Omental fat pad (tissue), 4 donors: ENCODE results near the gene C1QTNF5. TPM values are rescaled to one million over a fixed set of nuclear protein-coding genes. Genes with fewer than 3 reads are reported as not detected.
A peak's percentile ranks its signal among the peaks of the same experiment; 100 is the strongest.

ENCODE experiments used
- ATAC-seq: fragments of 150-250 bp; one replicate; pipeline ENCODE4 v1.9.1; 2016; ENCODE audit warnings: mild to moderate bottlenecking, moderate library complexity; ENCODE audit not compliant: low FRiP score
- DNase-seq: peaks from one replicate; pipeline ENCODE4 v3.0.0-alpha.2; 2019; ENCODE audit warnings: low spot score
- CTCF ChIP-seq, 3 donors: fragments of 450-650 bp; IDR thresholded peaks; one replicate each; pipeline ENCODE4 v1.5.1; 2016 to 2017; ENCODE audit warnings: antibody characterized with exemption in 3 of 3, mild to moderate bottlenecking in 3 of 3, moderate library complexity in 2 of 3
- total RNA-seq, 4 donors: library from RNA; depleted of rRNA; stranded (reverse); fragments of >200 nt; gene quantifications; one replicate each; pipeline ENCODE4 v1.1.0, GENCODE V29; 2016

Gene C1QTNF5
- total RNA-seq, 4 donors from 2014 or later, result 18.0 to 74.2 (median 35.5) TPM

- no peak for TF ChIP-seq CTCF (IDR thresholded peaks at IDR 0.05)
- DNase-seq (no peak), ATAC-seq (no peak)
Observed at GRCh38 chr11:119309411-119309810, 31.3 kb downstream of the C1QTNF5 start.

DNA sequence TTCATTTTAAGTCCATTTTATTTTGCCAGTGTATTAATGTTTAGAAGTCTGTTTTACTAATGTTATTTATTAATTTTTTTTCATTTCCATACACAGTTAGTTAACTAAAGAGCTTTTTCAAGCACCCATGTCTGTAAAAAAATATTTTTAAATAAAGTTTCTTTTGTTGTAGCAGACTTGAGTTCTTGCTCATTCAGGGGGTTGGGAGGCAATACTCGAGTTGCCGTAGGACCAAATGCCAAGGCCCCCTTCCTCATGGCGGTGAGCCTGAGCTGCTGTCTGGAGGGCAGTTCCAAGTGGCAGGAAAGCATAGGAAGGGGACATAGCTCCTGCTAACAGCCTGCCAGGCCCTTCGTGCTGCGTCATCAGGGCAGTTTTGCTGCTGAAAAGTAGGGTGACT is 32.7 kb downstream of the C1QTNF5 start:
- DNase-seq (no peak), ATAC-seq (no peak)
- no peak for TF ChIP-seq CTCF (IDR thresholded peaks at IDR 0.05)

DNA sequence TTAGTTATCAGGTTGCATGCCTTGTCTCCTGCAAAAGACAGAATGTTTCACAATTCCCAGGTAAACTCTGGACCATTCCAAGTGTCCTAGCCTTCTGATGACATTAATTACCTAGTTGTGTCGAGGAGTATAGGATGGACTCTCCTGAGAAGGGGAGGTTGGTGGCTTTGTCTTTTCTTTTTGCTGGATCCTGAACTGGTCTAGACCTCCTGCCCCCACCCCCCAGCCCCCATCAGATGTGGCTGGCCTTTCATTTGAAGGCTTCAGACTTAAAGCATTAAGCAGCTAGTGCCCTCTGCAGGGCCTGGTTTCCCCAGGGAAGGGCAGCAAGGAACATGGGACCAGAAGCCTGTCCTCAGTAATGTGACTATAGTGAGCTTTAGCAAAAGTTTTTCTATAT is 33.5 kb downstream of the C1QTNF5 start:
- ATAC-seq, result no peak
- no peak for DNase-seq
- no peak for TF ChIP-seq CTCF (IDR thresholded peaks at IDR 0.05)

GRCh38 chr11:119306373-119306890 is 34.3 kb downstream of the C1QTNF5 start:
- TF ChIP-seq CTCF (IDR thresholded peaks at IDR 0.05), result no peak
- ATAC-seq (peak; percentile 52), DNase-seq (no peak)

- no peak for TF ChIP-seq CTCF (IDR thresholded peaks at IDR 0.05)
- ATAC-seq (peak; percentile 17), DNase-seq (no peak)
Observed at GRCh38 chr11:119305556-119306372, 34.9 kb downstream of the C1QTNF5 start.

DNA sequence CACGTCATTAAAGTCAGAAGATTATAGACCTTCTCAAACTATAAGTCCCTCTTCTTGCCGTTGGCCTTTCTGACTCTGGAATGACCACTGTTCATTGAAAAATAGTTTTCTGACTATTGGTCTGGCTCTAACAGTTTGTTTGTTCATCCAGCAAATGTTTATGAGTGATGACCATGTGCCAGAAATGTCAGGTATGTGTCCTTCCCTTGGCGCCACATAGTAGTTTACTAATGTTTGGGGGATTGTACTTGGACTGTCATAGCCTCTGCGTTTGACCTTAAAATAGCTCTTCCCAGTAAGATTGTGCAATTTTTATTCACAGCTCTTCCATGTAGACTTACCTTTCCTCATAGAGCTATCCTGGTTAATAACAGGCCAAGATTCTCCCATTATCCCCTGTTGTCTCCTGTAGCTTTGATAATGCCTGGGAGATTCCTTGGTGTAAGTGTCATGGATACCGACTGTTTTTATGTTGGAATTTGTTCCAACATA is 37.4 kb downstream of the C1QTNF5 start:
- no peak for TF ChIP-seq CTCF (IDR thresholded peaks at IDR 0.05)
- ATAC-seq (no peak), DNase-seq (no peak)
